C4-2B (cell line): ENCODE data around the gene ADD3.

Experiments used
- H3K27ac ChIP-seq: fragments of 450-650 bp; 2 replicates; pipeline ENCODE4 v1.5.1; 2017
- CTCF ChIP-seq: fragments of 450-650 bp; conservative IDR thresholded peaks from 2 replicates; pipeline ENCODE4 v1.5.1; 2017; ENCODE audit warnings: mild to moderate bottlenecking
- ZFX ChIP-seq: fragments of 450-650 bp; IDR thresholded peaks from 2 replicates; pipeline ENCODE4 v1.6.1; 2017

The ADD3 gene

GRCh38 chr10:109991266-109991855 is 16.4 kb upstream of the ADD3 start:
- TF ChIP-seq CTCF: no peak
- H3K27ac ChIP-seq: no peak overlapping the region

- TF ChIP-seq CTCF: no peak
- no peak for TF ChIP-seq ZFX
- H3K27ac ChIP-seq: no peak overlapping the region
Observed at GRCh38 chr10:109992485-109992884, 15.3 kb upstream of the ADD3 start.

- H3K27ac ChIP-seq: no peak overlapping the region
Observed at GRCh38 chr10:109993551-109994330, 14.0 kb upstream of the ADD3 start.

GRCh38 chr10:109994711-109995577 is 12.8 kb upstream of the ADD3 start:
- TF ChIP-seq CTCF: no peak
- no peak for TF ChIP-seq ZFX

More at GRCh38 chr10:109993551-109994330, 14.0 kb upstream of the ADD3 start:
- no peak for TF ChIP-seq ZFX
- TF ChIP-seq CTCF: no peak

GRCh38 chr10:109995595-109995994 is 12.2 kb upstream of the ADD3 start:
- TF ChIP-seq CTCF: no peak

More at GRCh38 chr10:109994711-109995577, 12.8 kb upstream of the ADD3 start:
- H3K27ac ChIP-seq: peak overlapping the region; percentile 29

GRCh38 chr10:109996225-109996624 is 11.6 kb upstream of the ADD3 start:
- H3K27ac ChIP-seq: no peak overlapping the region
- TF ChIP-seq CTCF (no peak), ZFX (no peak)

More at GRCh38 chr10:109995595-109995994, 12.2 kb upstream of the ADD3 start:
- H3K27ac ChIP-seq: peak overlapping the region; percentile 29
